HEK293 (cell line): ENCODE results near the gene TUBGCP6.
A peak's percentile ranks its signal among the peaks of the same experiment; 100 is the strongest.

Source experiments
- CTCF ChIA-PET: fragments of 350-600 bp; formaldehyde crosslinking; extraction: SDS; loops from one replicate; lab custom pipeline; 2021; ENCODE audit warnings: antibody characterized with exemption; lab: Yijun Ruan, JAX
- POLR2A ChIA-PET: fragments of 300-600 bp; formaldehyde crosslinking; extraction: SDS; loops from one replicate; lab custom pipeline; 2020; ENCODE audit warnings: antibody characterized with exemption, inconsistent platforms; lab: Yijun Ruan, JAX
- H3K27ac ChIP-seq: fragments of 200-500 bp; sonication (Bioruptor generic); 2 replicates; pipeline ENCODE4 v1.5.1; 2014; ENCODE audit warnings: low read depth, low read length, control low read depth, inconsistent platforms; ENCODE audit errors: extremely low read depth
- H3K36me3 ChIP-seq, 2 experiments: fragments of 200-500 bp in 1 of 2; sonication (Bioruptor generic) in 1 of 2; 1 replicate in 1 of 2; 2 replicates in 1 of 2; pipeline ENCODE4 v1.5.1; 2014 to 2017; ENCODE audit warnings: inconsistent platforms in 2 of 2, low read length in 2 of 2; ENCODE audit not compliant: control insufficient read depth in 2 of 2, insufficient read depth in 1 of 2
- H3K4me1 ChIP-seq: fragments of 200-500 bp; sonication (Bioruptor generic); 2 replicates; pipeline ENCODE4 v1.5.1; 2014; ENCODE audit warnings: mild to moderate bottlenecking, low read length, inconsistent platforms; ENCODE audit not compliant: control insufficient read depth, insufficient read depth
- H3K4me3 ChIP-seq: 2 replicates; pipeline ENCODE4 v1.5.1; 2011; ENCODE audit warnings: low read depth, mild to moderate bottlenecking, control low read depth, low read length, moderate library complexity
- H3K9me3 ChIP-seq: fragments of 200-500 bp; sonication (Bioruptor generic); 2 replicates; pipeline ENCODE4 v1.5.1; 2014; ENCODE audit warnings: low read depth, low read length, inconsistent platforms; ENCODE audit not compliant: control insufficient read depth, insufficient read depth
- BCL11B ChIP-seq: fragments of 450-650 bp; formaldehyde crosslinking; IDR thresholded peaks from 2 replicates; pipeline ENCODE4 v1.5.1; 2016; ENCODE audit warnings: low read depth, missing biosample characterization, missing genetic modification characterization
- EGR2 ChIP-seq: fragments of 450-650 bp; formaldehyde crosslinking; IDR thresholded peaks from 2 replicates; pipeline ENCODE4 v1.5.1; 2016; ENCODE audit warnings: low read depth, missing biosample characterization, missing genetic modification characterization
- GLIS1 ChIP-seq: fragments of 450-650 bp; formaldehyde crosslinking; IDR thresholded peaks from 2 replicates; pipeline ENCODE4 v1.5.1; 2016; ENCODE audit warnings: missing biosample characterization, missing genetic modification characterization
- KLF1 ChIP-seq: fragments of 450-650 bp; formaldehyde crosslinking; IDR thresholded peaks from 2 replicates; pipeline ENCODE4 v1.5.1; 2016; ENCODE audit warnings: missing biosample characterization, missing genetic modification characterization
- KLF7 ChIP-seq: fragments of 450-650 bp; formaldehyde crosslinking; IDR thresholded peaks from 2 replicates; pipeline ENCODE4 v1.5.1; 2016; ENCODE audit warnings: missing biosample characterization, missing genetic modification characterization, borderline replicate concordance
- KLF8 ChIP-seq: fragments of 450-650 bp; formaldehyde crosslinking; IDR thresholded peaks from 2 replicates; pipeline ENCODE4 v1.5.1; 2016; ENCODE audit warnings: missing biosample characterization, missing genetic modification characterization
- TRIM28 ChIP-seq: IDR thresholded peaks from 2 replicates; pipeline ENCODE4 v1.6.1; 2011; ENCODE audit warnings: low read length, control low read depth, borderline replicate concordance
- WT1 ChIP-seq: fragments of 450-650 bp; formaldehyde crosslinking; IDR thresholded peaks from 2 replicates; pipeline ENCODE4 v1.5.1; 2016; ENCODE audit warnings: missing biosample characterization, missing genetic modification characterization
- ZBTB20 ChIP-seq: fragments of 450-650 bp; formaldehyde crosslinking; IDR thresholded peaks from 2 replicates; pipeline ENCODE4 v1.5.1; 2016; ENCODE audit warnings: missing biosample characterization, missing genetic modification characterization
- ZBTB8A ChIP-seq: fragments of 450-650 bp; formaldehyde crosslinking; IDR thresholded peaks from 2 replicates; pipeline ENCODE4 v1.5.1; 2016; ENCODE audit warnings: missing biosample characterization, missing genetic modification characterization
- ZIC2 ChIP-seq: fragments of 450-650 bp; formaldehyde crosslinking; IDR thresholded peaks from 2 replicates; pipeline ENCODE4 v1.5.1; 2016; ENCODE audit warnings: missing biosample characterization, missing genetic modification characterization
- ZNF146 ChIP-seq: fragments of 450-650 bp; formaldehyde crosslinking; IDR thresholded peaks from 2 replicates; pipeline ENCODE4 v1.5.1; 2016; ENCODE audit warnings: missing biosample characterization, missing genetic modification characterization
- ZNF174 ChIP-seq: fragments of 450-650 bp; formaldehyde crosslinking; IDR thresholded peaks from 2 replicates; pipeline ENCODE4 v1.5.0; 2017; ENCODE audit warnings: missing biosample characterization, mild to moderate bottlenecking, missing genetic modification characterization
- ZNF223 ChIP-seq: fragments of 450-650 bp; formaldehyde crosslinking; IDR thresholded peaks from 2 replicates; pipeline ENCODE4 v1.5.1; 2016; ENCODE audit warnings: missing biosample characterization, missing genetic modification characterization
- ZNF311 ChIP-seq: fragments of 450-650 bp; formaldehyde crosslinking; IDR thresholded peaks from 2 replicates; pipeline ENCODE4 v1.5.1; 2017; ENCODE audit warnings: missing biosample characterization, missing genetic modification characterization, borderline replicate concordance
- ZNF341 ChIP-seq: fragments of 450-650 bp; formaldehyde crosslinking; IDR thresholded peaks from 2 replicates; pipeline ENCODE4; 2016; ENCODE audit warnings: low read depth, missing biosample characterization, missing genetic modification characterization
- ZNF37A ChIP-seq: fragments of 450-650 bp; IDR thresholded peaks from 2 replicates; pipeline ENCODE4 v1.5.1; 2018; ENCODE audit warnings: missing biosample characterization, missing genetic modification characterization
- ZNF423 ChIP-seq: fragments of 450-650 bp; formaldehyde crosslinking; IDR thresholded peaks from 2 replicates; pipeline ENCODE4 v1.5.1; 2016; ENCODE audit warnings: missing biosample characterization, missing genetic modification characterization
- ZNF670 ChIP-seq: fragments of 450-650 bp; formaldehyde crosslinking; IDR thresholded peaks from 2 replicates; pipeline ENCODE4 v1.5.1; 2016; ENCODE audit warnings: missing biosample characterization, missing genetic modification characterization, low read depth
- ZNF747 ChIP-seq: fragments of 450-650 bp; formaldehyde crosslinking; IDR thresholded peaks from 2 replicates; pipeline ENCODE4 v1.5.1; 2016; ENCODE audit warnings: missing biosample characterization, missing genetic modification characterization
- ZNF776 ChIP-seq: fragments of 450-650 bp; formaldehyde crosslinking; IDR thresholded peaks from 2 replicates; pipeline ENCODE4 v1.5.0; 2017; ENCODE audit warnings: missing biosample characterization, missing genetic modification characterization, borderline replicate concordance
- ZNF843 ChIP-seq: fragments of 450-650 bp; formaldehyde crosslinking; IDR thresholded peaks from 2 replicates; pipeline ENCODE4 v1.5.1; 2016; ENCODE audit warnings: missing biosample characterization, missing genetic modification characterization
- ZSCAN23 ChIP-seq: fragments of 450-650 bp; formaldehyde crosslinking; IDR thresholded peaks from 2 replicates; pipeline ENCODE4 v1.5.1; 2016; ENCODE audit warnings: missing biosample characterization, missing genetic modification characterization
- TF ChIP-seq, protein P1 (sequence below): fragments of 450-650 bp; formaldehyde crosslinking; IDR thresholded peaks from 2 replicates; pipeline ENCODE4 v1.5.1; 2016; ENCODE audit warnings: missing biosample characterization, missing genetic modification characterization
- TF ChIP-seq, protein P2 (sequence below): fragments of 450-650 bp; formaldehyde crosslinking; IDR thresholded peaks from 2 replicates; pipeline ENCODE4 v1.5.1; 2016; ENCODE audit warnings: missing biosample characterization, missing genetic modification characterization
- TF ChIP-seq, protein P3 (sequence below): fragments of 450-650 bp; formaldehyde crosslinking; IDR thresholded peaks from 2 replicates; pipeline ENCODE4 v1.5.1; 2016; ENCODE audit warnings: missing biosample characterization, missing genetic modification characterization
- TF ChIP-seq, protein P4 (sequence below): fragments of 450-650 bp; formaldehyde crosslinking; conservative IDR thresholded peaks from 2 replicates; pipeline ENCODE4 v1.5.1; 2016; ENCODE audit warnings: low read depth, missing biosample characterization, missing genetic modification characterization

TUBGCP6 gene

DNA sequence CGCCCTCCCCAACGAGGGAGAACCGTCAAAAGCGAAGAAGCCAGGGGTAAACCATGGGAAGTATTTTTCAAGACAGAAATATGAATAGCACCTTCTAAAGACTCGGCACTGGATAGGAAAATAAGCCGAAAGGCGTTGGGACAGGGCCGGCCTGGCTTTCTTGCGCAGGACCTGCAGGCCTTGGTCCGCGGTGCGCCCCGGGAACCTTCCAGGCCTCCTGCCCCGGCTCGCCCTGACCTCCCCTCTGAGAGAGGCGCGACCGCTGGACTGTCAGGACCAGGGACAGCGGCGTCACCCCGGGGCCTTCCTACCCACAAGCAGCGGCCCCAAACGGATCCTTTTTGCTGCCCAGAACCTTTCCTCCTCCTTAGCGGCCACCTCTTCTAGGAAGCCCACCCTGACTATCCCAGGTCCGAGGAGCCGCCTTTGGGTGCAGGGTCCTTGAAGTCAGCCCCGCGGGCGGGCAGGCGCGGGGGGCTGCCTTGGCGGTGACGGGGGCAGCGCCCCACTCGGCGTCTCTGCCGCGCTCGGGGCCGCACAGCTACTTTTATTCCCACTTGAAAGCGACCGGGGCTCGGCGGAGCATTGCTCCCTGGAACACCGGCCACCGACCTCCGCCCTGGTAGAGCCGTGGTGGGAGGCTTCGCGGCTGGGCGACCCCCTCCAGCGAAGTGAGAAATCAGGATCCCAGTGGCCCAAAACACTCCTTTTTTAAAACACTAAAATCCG, 26.0 kb upstream of the TUBGCP6 start (continued):
- TF ChIP-seq, protein P1, sequence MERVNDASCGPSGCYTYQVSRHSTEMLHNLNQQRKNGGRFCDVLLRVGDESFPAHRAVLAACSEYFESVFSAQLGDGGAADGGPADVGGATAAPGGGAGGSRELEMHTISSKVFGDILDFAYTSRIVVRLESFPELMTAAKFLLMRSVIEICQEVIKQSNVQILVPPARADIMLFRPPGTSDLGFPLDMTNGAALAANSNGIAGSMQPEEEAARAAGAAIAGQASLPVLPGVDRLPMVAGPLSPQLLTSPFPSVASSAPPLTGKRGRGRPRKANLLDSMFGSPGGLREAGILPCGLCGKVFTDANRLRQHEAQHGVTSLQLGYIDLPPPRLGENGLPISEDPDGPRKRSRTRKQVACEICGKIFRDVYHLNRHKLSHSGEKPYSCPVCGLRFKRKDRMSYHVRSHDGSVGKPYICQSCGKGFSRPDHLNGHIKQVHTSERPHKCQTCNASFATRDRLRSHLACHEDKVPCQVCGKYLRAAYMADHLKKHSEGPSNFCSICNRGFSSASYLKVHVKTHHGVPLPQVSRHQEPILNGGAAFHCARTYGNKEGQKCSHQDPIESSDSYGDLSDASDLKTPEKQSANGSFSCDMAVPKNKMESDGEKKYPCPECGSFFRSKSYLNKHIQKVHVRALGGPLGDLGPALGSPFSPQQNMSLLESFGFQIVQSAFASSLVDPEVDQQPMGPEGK (tag by site-specific recombination), result peak; percentile 42; the same call in 1 of the 2 replicates
- peak; percentile 77; the same call in 1 of the 2 replicates for TF ChIP-seq ZBTB20 (tag by site-specific recombination)
- no peak for TF ChIP-seq ZNF37A (tag by site-specific recombination)
- 0 out of 2 replicates have a peak, but pooled peaks have one; percentile 16 for TF ChIP-seq KLF8
- 0 out of 2 replicates have a peak, but pooled peaks have one; percentile 13 for TF ChIP-seq ZIC2 (tag by site-specific recombination)

DNA sequence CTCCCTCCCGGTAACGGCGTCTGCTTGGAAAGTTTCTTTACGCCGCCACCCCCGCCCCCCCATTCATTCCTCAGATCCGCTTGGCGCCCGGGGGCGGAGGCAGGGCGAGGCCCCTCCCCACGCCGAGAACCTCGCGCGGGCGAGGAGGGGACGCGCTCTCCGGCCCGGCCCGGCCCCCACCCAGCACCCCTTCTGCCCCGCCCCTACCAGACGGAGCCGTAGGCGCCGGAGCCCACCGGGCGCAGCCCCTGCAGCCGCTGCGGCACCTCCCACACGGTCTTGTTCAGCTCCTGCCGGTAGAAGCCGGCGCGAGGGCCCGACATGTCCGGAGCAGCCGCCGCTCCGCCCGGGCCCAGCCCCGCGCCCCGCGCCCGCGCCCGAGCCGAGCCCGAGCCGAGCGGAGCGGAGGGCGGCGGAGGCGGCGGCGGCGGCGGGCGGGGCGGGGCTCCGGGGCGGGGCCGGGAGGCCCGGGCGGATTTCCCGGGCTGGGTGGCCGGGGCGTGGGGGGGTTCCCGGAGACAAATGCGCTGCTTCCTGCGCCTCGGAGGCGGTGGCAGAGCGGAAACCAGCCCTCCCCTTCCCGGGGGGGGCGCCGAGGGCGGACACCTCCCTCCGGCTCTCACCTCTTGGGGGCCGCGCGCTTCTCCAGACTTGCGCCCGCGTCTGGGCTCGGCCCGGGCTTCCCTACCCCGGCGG, 25.3 kb upstream of the TUBGCP6 start, which contains the start of gene MAPK11:
Gene MAPK11 (minus strand): TSS at position 411 of the 696 bp plus-strand sequence. CDS start 88 bp downstream, at position 323.
- CTCF ChIA-PET, result no interaction called here
- Histone ChIP-seq H3K4me3 (peak within 1 kb of the TSS; percentile 48), H3K36me3 (peaks cover 0 to 8% of the 10 kb centered on the region in 2 experiments; a peak in 1 of 3 replicates), H3K9me3 (no peaks in the 10 kb centered on the region), H3K27ac (peak within 1 kb of the TSS; percentile 64), H3K4me1 (peaks cover 14% of the 10 kb centered on the region)
- POLR2A ChIA-PET, result interaction anchor here (0.7 to 1.3 kb wide), 2 partner anchors 12 to 47 kb away, joined by 3 read pairs; no protein-coding TSS in a partner anchor
- peak; percentile 73 for TF ChIP-seq KLF1 (tag by site-specific recombination)
- no peak for TF ChIP-seq ZSCAN23 (tag by site-specific recombination)
- TF ChIP-seq, protein P2, sequence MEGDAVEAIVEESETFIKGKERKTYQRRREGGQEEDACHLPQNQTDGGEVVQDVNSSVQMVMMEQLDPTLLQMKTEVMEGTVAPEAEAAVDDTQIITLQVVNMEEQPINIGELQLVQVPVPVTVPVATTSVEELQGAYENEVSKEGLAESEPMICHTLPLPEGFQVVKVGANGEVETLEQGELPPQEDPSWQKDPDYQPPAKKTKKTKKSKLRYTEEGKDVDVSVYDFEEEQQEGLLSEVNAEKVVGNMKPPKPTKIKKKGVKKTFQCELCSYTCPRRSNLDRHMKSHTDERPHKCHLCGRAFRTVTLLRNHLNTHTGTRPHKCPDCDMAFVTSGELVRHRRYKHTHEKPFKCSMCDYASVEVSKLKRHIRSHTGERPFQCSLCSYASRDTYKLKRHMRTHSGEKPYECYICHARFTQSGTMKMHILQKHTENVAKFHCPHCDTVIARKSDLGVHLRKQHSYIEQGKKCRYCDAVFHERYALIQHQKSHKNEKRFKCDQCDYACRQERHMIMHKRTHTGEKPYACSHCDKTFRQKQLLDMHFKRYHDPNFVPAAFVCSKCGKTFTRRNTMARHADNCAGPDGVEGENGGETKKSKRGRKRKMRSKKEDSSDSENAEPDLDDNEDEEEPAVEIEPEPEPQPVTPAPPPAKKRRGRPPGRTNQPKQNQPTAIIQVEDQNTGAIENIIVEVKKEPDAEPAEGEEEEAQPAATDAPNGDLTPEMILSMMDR (tag by site-specific recombination), result 0 out of 2 replicates have a peak, but pooled peaks have one; percentile 20
- TF ChIP-seq ZNF423 (tag by site-specific recombination), result no peak
- TF ChIP-seq ZBTB8A (tag by site-specific recombination), result peak; percentile 90
- no peak for TF ChIP-seq ZNF776 (tag by site-specific recombination)
- no peak for TF ChIP-seq KLF7
- no peak for TF ChIP-seq ZNF843 (tag by site-specific recombination)
- TF ChIP-seq ZNF174 (tag by site-specific recombination), result no peak
- TF ChIP-seq ZNF670 (tag by site-specific recombination), result no peak
- TF ChIP-seq ZNF311 (tag by site-specific recombination), result no peak
- TF ChIP-seq ZNF223 (tag by site-specific recombination), result no peak
- TF ChIP-seq ZNF341 (tag by site-specific recombination), result peak; percentile 55
- TF ChIP-seq, protein P3, sequence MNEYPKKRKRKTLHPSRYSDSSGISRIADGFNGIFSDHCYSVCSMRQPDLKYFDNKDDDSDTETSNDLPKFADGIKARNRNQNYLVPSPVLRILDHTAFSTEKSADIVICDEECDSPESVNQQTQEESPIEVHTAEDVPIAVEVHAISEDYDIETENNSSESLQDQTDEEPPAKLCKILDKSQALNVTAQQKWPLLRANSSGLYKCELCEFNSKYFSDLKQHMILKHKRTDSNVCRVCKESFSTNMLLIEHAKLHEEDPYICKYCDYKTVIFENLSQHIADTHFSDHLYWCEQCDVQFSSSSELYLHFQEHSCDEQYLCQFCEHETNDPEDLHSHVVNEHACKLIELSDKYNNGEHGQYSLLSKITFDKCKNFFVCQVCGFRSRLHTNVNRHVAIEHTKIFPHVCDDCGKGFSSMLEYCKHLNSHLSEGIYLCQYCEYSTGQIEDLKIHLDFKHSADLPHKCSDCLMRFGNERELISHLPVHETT (tag by site-specific recombination), result no peak
- TF ChIP-seq BCL11B (tag by site-specific recombination), result no peak
- TF ChIP-seq GLIS1 (tag by site-specific recombination), result peak; percentile 43
- TF ChIP-seq TRIM28, result no peak
- no peak for TF ChIP-seq ZNF747 (tag by site-specific recombination)
- TF ChIP-seq ZNF146 (tag by site-specific recombination), result no peak
- TF ChIP-seq EGR2 (tag by site-specific recombination), result peak; percentile 37; the same call in 1 of the 2 replicates
- TF ChIP-seq WT1 (tag by site-specific recombination), result 0 out of 2 replicates have a peak, but pooled peaks have one; percentile 29
- TF ChIP-seq, protein P4, sequence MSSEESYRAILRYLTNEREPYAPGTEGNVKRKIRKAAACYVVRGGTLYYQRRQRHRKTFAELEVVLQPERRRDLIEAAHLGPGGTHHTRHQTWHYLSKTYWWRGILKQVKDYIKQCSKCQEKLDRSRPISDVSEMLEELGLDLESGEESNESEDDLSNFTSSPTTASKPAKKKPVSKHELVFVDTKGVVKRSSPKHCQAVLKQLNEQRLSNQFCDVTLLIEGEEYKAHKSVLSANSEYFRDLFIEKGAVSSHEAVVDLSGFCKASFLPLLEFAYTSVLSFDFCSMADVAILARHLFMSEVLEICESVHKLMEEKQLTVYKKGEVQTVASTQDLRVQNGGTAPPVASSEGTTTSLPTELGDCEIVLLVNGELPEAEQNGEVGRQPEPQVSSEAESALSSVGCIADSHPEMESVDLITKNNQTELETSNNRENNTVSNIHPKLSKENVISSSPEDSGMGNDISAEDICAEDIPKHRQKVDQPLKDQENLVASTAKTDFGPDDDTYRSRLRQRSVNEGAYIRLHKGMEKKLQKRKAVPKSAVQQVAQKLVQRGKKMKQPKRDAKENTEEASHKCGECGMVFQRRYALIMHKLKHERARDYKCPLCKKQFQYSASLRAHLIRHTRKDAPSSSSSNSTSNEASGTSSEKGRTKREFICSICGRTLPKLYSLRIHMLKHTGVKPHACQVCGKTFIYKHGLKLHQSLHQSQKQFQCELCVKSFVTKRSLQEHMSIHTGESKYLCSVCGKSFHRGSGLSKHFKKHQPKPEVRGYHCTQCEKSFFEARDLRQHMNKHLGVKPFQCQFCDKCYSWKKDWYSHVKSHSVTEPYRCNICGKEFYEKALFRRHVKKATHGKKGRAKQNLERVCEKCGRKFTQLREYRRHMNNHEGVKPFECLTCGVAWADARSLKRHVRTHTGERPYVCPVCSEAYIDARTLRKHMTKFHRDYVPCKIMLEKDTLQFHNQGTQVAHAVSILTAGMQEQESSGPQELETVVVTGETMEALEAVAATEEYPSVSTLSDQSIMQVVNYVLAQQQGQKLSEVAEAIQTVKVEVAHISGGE, result 0 out of 2 replicates have a peak, but pooled peaks have one; percentile 30
- peak; percentile 40; the same call in 1 of the 2 replicates for TF ChIP-seq KLF8
